K562 (cell line): ENCODE data around the gene CBFA2T2. TPM values are rescaled to one million over a fixed set of nuclear protein-coding genes. Genes with fewer than 3 reads are reported as not detected.

ENCODE experiments used
- ESRRB ChIP-seq: fragments of 250-450 bp; sonication (Bioruptor Pico); IDR thresholded peaks from 2 replicates; pipeline ENCODE4 v1.5.0; 2020; ENCODE audit warnings: mild to moderate bottlenecking, moderate library complexity, borderline replicate concordance
- NRF1 ChIP-seq, 2 experiments: fragments of 450-650 bp; IDR thresholded peaks in 1 of 2; conservative IDR thresholded peaks in 1 of 2; 2 replicates each; pipeline ENCODE4 v1.6.1; 2014; ENCODE audit warnings: mild to moderate bottlenecking in 2 of 2
- PTBP1 ChIP-seq: fragments of 200-400 bp; formaldehyde crosslinking; IDR thresholded peaks from 2 replicates; pipeline ENCODE4 v1.6.1; 2017; ENCODE audit warnings: low read depth, low read length
- RB1 ChIP-seq: fragments of 450-650 bp; IDR thresholded peaks from 2 replicates; pipeline ENCODE4 v1.6.1; 2017; ENCODE audit warnings: low read depth, mild to moderate bottlenecking
- TAF9B ChIP-seq: fragments of 450-650 bp; IDR thresholded peaks from 2 replicates; pipeline ENCODE4 v1.6.1; 2018; ENCODE audit warnings: mild to moderate bottlenecking; ENCODE audit not compliant: partially characterized antibody
- THRAP3 ChIP-seq: fragments of 450-650 bp; IDR thresholded peaks from 2 replicates; pipeline ENCODE4 v1.6.1; 2016; ENCODE audit warnings: mild to moderate bottlenecking, inconsistent platforms, borderline replicate concordance
- XRCC5 ChIP-seq: fragments of 200-400 bp; formaldehyde crosslinking; IDR thresholded peaks from 2 replicates; pipeline ENCODE4 v1.6.1; 2017; ENCODE audit warnings: low read depth, mild to moderate bottlenecking, low read length
- ZNF175 ChIP-seq: fragments of 200-800 bp; sonication (Bioruptor generic); IDR thresholded peaks from 2 replicates; pipeline ENCODE4 v1.6.1; 2016; ENCODE audit warnings: low read depth, mild to moderate bottlenecking, missing genetic modification characterization, missing compliant biosample characterization
- polyA plus RNA-seq, 8 experiments: library from polyadenylated mRNA; depleted of rRNA in 4 of 8; stranded (reverse) in 5 of 8; unstranded in 3 of 8; fragments of >200 nt; fragmentation: Nextera tagmentation in 2 of 8; fragmentation: Illumina TruSeq in 1 of 8; extraction: Ambion mirVana in 2 of 8; extraction: Trizol in 1 of 8; gene quantifications; 2 replicates each; pipeline versions ENCODE4 v1.2.1 to v1.2.3, GENCODE V29; 2011 to 2014; ENCODE audit warnings: inconsistent platforms in 1 of 8, missing spikeins in 1 of 8
- total RNA-seq, 7 experiments: library from RNA; depleted of rRNA in 6 of 7; stranded (reverse); fragments of >200 nt in 6 of 7; fragmentation: Illumina TruSeq in 2 of 7; extraction: Trizol in 2 of 7; gene quantifications; 2 replicates each; pipeline versions ENCODE4 v1.2.1 to v1.2.3, GENCODE V29; 2011 to 2021; ENCODE audit warnings: low replicate concordance in 1 of 7
- TF ChIP-seq, protein P1 (sequence below): sonication (generic); formaldehyde crosslinking; IDR thresholded peaks from 2 replicates; pipeline ENCODE4 v1.8.0; 2023; ENCODE audit warnings: missing genetic modification reagents, mild to moderate bottlenecking, borderline replicate concordance
- TF ChIP-seq, protein P2 (sequence below): fragments of 450-650 bp; IDR thresholded peaks from 2 replicates; pipeline ENCODE4 v1.6.1; 2016; ENCODE audit warnings: mild to moderate bottlenecking
- TF ChIP-seq, protein P3 (sequence below): fragments of 250-450 bp; sonication (Bioruptor Pico); IDR thresholded peaks from 2 replicates; pipeline ENCODE4 v1.4.0; 2020; ENCODE audit warnings: mild to moderate bottlenecking, moderate library complexity, borderline replicate concordance

CBFA2T2 gene
- total and polyA plus RNA-seq, 9 of the 15 experiments (the other 6 are each of a cell fraction or from before 2014, with no cell fraction given): 0.27 to 9.6 (median 5.8) TPM

DNA sequence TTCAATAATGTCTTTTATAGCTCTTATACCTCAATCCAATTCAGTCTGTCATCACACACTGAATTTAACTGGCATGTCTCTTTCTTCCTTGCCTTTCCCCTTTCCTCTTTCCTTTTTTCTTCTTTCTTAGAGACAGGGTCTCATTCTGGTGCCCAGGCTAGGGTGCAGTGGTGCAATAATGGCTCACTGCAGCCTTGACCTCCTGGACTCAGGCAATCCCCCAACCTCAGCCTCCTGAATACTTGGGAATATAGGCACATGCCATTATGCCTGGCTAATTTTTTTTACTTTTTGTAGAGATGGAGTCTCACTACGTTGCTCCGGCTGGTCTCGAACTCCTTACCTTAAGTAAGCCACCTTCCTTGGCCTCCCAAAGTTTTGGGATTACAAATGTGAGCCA lies 65.9 kb downstream of the CBFA2T2 start (continued):
- TF ChIP-seq, protein P1, sequence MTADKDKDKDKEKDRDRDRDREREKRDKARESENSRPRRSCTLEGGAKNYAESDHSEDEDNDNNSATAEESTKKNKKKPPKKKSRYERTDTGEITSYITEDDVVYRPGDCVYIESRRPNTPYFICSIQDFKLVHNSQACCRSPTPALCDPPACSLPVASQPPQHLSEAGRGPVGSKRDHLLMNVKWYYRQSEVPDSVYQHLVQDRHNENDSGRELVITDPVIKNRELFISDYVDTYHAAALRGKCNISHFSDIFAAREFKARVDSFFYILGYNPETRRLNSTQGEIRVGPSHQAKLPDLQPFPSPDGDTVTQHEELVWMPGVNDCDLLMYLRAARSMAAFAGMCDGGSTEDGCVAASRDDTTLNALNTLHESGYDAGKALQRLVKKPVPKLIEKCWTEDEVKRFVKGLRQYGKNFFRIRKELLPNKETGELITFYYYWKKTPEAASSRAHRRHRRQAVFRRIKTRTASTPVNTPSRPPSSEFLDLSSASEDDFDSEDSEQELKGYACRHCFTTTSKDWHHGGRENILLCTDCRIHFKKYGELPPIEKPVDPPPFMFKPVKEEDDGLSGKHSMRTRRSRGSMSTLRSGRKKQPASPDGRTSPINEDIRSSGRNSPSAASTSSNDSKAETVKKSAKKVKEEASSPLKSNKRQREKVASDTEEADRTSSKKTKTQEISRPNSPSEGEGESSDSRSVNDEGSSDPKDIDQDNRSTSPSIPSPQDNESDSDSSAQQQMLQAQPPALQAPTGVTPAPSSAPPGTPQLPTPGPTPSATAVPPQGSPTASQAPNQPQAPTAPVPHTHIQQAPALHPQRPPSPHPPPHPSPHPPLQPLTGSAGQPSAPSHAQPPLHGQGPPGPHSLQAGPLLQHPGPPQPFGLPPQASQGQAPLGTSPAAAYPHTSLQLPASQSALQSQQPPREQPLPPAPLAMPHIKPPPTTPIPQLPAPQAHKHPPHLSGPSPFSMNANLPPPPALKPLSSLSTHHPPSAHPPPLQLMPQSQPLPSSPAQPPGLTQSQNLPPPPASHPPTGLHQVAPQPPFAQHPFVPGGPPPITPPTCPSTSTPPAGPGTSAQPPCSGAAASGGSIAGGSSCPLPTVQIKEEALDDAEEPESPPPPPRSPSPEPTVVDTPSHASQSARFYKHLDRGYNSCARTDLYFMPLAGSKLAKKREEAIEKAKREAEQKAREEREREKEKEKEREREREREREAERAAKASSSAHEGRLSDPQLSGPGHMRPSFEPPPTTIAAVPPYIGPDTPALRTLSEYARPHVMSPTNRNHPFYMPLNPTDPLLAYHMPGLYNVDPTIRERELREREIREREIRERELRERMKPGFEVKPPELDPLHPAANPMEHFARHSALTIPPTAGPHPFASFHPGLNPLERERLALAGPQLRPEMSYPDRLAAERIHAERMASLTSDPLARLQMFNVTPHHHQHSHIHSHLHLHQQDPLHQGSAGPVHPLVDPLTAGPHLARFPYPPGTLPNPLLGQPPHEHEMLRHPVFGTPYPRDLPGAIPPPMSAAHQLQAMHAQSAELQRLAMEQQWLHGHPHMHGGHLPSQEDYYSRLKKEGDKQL: no peak
- no peak for TF ChIP-seq THRAP3
- no peak for TF ChIP-seq NRF1 (conservative IDR thresholded peaks at IDR 0.05 in 1 of 2, IDR thresholded peaks at IDR 0.05 in 1 of 2)
- no peak for TF ChIP-seq PTBP1
- TF ChIP-seq RB1: no peak
- TF ChIP-seq ZNF175 (CRISPR knock-in tag): no peak
- no peak for TF ChIP-seq XRCC5
- TF ChIP-seq, protein P2, sequence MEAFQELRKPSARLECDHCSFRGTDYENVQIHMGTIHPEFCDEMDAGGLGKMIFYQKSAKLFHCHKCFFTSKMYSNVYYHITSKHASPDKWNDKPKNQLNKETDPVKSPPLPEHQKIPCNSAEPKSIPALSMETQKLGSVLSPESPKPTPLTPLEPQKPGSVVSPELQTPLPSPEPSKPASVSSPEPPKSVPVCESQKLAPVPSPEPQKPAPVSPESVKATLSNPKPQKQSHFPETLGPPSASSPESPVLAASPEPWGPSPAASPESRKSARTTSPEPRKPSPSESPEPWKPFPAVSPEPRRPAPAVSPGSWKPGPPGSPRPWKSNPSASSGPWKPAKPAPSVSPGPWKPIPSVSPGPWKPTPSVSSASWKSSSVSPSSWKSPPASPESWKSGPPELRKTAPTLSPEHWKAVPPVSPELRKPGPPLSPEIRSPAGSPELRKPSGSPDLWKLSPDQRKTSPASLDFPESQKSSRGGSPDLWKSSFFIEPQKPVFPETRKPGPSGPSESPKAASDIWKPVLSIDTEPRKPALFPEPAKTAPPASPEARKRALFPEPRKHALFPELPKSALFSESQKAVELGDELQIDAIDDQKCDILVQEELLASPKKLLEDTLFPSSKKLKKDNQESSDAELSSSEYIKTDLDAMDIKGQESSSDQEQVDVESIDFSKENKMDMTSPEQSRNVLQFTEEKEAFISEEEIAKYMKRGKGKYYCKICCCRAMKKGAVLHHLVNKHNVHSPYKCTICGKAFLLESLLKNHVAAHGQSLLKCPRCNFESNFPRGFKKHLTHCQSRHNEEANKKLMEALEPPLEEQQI: no peak
- TF ChIP-seq, protein P3, sequence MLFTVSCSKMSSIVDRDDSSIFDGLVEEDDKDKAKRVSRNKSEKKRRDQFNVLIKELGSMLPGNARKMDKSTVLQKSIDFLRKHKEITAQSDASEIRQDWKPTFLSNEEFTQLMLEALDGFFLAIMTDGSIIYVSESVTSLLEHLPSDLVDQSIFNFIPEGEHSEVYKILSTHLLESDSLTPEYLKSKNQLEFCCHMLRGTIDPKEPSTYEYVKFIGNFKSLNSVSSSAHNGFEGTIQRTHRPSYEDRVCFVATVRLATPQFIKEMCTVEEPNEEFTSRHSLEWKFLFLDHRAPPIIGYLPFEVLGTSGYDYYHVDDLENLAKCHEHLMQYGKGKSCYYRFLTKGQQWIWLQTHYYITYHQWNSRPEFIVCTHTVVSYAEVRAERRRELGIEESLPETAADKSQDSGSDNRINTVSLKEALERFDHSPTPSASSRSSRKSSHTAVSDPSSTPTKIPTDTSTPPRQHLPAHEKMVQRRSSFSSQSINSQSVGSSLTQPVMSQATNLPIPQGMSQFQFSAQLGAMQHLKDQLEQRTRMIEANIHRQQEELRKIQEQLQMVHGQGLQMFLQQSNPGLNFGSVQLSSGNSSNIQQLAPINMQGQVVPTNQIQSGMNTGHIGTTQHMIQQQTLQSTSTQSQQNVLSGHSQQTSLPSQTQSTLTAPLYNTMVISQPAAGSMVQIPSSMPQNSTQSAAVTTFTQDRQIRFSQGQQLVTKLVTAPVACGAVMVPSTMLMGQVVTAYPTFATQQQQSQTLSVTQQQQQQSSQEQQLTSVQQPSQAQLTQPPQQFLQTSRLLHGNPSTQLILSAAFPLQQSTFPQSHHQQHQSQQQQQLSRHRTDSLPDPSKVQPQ (CRISPR knock-in tag): no peak
- TF ChIP-seq TAF9B: no peak
- TF ChIP-seq ESRRB: no peak
